T-helper 1 cell (primary cell): ENCODE measurements around the gene SPOCD1.

Source experiments
- DNase-seq, 5 donors: peaks; one replicate each; pipeline ENCODE4 v3.0.0-alpha.2; 2012 to 2020

Gene SPOCD1

DNA sequence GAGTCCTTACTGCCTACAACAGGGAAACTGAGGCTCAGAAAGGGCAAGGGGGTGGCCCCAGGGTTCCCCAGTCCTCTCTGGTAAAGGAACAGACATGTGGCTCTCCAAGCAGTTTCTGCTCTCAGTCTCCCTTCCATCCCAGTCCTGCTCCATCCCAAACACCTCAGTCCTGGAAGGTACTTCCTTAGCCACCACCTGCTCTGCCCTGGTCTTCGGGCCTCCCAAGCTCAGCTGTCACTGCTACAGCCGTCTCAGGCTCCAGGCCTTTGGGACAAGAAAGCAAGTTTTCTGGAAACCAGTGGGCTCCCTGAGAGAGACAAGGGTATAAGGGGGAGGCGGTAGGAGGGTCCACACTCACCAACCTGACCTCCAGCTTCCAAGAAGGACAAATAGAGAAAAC, 28.6 kb downstream of the SPOCD1 start:
- no peak for DNase-seq

DNA sequence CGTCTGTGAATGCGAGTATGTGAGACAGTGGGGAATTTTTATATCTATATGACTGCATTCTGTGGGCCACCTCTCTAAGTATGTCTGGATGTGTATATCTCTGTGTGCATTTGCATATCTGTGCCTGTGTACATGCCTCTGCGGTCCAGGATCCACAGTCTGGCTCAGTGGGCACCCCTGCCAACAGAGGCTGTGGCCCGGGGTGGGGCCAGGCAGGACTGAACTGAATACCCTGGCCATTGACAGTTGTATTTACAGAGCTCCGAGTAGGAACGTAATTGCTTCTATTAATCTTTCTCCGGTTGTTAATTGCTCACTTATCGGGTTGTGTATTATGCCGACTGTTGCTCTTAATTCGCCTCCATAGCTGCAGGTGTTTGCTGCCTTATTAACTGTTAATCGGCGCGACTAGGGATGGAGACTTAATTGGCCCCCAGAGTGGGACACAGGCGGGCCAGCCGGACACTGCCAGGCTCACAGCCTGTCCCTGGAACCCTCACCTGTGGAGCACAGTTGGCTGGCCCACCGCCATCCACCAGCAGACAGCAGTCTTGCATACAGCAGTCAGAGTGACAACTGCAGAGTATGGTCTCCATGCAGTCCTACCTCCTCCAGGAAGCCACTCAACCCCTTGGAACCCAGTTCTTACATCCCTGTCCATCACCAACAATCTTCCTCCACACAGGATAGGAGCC, 29.3 kb downstream of the SPOCD1 start:
- no peak for DNase-seq

GRCh38 chr1:31785947-31786290, 29.9 kb downstream of the SPOCD1 start:
- DNase-seq: no peak

DNA sequence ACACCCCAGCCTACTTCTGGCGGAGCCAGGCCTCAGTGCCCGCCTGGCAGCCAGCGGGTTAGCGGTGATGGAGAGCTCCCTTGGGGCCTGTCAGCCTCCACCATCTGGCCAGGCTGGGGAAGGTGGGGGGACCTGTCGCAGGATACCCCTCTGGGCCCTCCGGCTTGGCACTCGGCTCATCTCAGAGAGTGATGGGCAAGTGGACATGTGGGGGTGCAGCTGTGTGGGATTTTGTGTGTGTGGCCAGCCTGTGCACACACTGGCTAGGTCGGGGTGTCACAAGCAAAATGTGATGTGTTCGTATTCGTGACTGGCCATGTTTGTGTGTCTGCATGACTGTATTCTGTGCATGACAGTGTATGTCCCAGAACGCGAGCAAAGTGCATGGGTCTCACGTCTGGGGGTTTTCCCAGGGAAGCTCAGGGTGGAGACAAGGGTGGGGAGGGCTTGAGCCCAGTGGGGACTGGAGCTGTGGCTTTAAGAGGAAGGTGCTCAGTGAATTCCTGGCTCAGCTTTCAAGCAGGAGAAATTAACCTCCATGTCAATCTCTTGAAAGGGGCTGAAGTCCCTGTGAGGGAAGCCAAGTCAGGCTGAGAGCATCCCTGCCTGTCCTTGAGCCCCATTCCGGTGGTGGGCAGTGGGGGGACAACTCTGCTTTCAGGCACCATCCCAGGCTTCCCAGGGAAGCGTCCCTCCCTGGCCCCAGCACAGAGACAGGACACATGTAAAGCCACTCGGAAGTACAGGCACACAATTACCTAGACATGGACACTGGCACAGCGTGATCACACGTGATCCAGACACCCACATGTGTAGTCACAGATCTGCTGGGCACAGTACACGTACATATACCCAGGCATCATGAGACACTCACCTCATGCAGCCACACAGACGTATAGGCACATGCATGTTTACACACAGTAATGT, 30.5 kb downstream of the SPOCD1 start:
- no peak for DNase-seq

- no peak for DNase-seq
These were observed 31.3 kb downstream of the SPOCD1 start for GRCh38 chr1:31784356-31785019.

DNA sequence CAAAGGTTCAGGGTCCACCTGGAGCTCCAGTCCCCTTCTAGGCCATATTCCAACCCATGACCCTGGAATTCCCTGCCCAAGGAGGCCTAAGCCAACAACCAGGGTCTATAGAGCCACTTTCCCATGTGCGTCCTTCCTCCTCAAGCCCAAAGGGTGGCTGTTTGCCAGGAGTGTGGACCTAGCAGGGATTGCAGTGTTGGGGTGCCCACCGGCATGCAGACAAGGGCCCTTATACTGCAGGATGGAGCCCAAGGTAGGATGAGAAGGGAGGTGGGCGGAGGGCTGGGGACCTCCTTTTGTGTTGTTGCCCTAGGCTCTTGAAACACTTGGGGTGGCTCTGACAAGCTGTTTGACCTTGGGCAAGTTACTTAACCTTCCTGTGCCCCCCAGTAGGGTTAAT, 32.0 kb downstream of the SPOCD1 start:
- no peak for DNase-seq

GRCh38 chr1:31782421-31783410, 33.1 kb downstream of the SPOCD1 start:
- DNase-seq: no peak

DNA sequence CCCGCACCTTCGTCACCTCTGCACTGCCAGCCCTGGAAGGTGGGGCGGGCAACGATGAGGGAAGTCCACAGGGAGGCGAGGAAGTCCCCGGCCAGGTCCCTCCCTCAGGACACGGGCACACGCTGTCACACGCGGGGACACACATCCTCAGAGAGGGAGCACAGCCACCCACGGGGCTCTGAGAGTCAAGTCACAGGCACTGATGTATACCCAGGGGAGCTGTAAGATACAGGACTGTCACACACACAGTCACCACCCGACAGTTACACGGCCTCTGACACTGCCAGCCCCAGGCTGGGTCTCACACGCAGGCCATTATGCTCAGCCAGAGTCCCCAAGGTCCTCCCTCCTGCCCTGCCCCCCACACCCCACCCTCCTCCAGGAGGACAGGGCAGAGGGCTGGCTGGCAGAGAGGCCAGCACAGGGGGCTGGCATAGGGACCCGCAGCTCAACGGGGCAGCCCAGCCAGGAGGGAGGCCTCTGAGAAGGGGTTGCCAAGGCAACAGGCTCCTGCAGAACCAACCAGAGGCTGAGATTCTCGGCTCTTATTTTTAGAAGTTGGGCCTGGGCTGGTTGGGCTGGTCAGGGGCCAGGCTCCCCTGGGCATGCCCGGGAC, 34.0 kb downstream of the SPOCD1 start:
- DNase-seq: no peak

- DNase-seq: no peak
These were observed 34.6 kb downstream of the SPOCD1 start for GRCh38 chr1:31781138-31781755.

- DNase-seq: no peak
These were observed 35.2 kb downstream of the SPOCD1 start for GRCh38 chr1:31780632-31781031.

GRCh38 chr1:31779687-31780086, 36.1 kb downstream of the SPOCD1 start:
- DNase-seq: no peak

- no peak for DNase-seq
These were observed 36.9 kb downstream of the SPOCD1 start for GRCh38 chr1:31778763-31779488.

- no peak for DNase-seq
These were observed 39.3 kb downstream of the SPOCD1 start for GRCh38 chr1:31776516-31776915.

GRCh38 chr1:31776032-31776431, 39.8 kb downstream of the SPOCD1 start:
- no peak for DNase-seq

GRCh38 chr1:31775210-31775999, 40.4 kb downstream of the SPOCD1 start:
- DNase-seq: no peak

GRCh38 chr1:31774495-31774894, 41.3 kb downstream of the SPOCD1 start:
- DNase-seq: no peak

GRCh38 chr1:31773861-31774260, 42.0 kb downstream of the SPOCD1 start:
- DNase-seq: no peak

DNA sequence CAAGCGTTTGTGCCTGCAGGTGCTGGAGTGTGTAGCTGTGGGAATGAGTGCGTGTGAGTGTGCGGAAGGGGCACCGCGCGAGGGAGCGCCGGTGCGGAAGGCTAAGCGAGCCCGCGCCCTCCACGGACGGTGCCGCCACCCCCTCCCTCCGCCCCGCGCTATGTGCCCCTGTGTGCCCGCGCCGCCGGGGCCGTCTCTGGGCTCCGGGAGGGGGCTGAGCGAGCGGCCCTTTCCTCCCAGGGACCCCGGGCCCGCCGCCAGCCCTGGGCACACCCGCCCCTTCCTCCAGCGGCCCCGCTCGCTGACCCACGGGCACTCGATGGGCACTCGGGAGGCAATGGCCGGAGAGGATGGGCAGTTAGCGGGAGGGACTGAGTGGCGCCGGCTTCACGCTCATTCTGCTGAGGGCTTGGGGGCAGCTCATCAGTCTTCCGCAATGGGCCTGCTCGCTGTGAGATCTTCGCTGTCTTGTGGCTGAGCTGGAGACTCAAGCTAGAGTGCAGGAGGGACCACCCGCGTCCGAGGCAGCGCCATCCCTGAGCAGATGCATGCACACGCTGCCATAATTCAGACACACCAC, 43.1 kb downstream of the SPOCD1 start:
- no peak for DNase-seq

DNA sequence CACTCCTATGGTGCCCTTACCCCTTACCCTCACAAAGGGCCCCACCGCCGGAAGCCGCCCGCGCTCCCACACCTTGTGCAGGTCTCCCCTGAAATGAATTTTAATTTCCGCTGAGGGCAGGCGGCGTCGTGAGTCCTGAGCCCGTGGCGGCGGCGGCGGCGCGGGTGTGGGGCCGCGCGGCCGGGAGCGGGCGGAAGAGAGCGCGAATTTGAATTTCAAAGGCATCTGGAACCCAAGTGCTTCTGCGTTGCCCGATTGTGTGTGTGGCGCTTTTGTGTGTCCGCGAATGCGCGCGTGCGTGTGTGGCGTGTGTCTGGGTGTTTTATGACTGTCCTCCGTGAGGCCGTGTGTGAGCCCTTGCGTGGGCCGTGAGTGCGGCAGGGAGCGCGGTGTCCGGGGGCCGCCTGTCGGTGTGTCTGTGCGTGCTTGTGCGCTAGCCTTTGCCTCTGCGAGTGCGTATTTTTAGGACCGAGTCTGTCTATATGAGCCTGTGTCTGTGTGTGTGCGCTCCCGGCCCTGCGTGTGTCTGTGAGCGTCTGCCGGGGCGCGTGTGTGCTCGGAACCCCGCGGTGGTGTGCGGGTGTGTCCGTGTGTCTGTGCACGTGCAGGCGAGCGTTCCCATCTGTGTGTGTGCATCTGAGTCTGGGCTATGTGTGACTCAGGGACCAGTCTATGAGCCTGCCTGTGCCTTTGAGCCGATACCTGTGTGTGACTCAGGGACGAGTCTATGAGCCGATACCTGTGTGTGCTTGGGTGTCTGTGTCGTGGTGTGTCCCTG, 43.7 kb downstream of the SPOCD1 start:
- peak in 2 of 5 donors; percentile 17 to 18 for DNase-seq
